HEK293 (cell line): ENCODE results near the gene OPCML.
A peak's percentile ranks its signal among the peaks of the same experiment; 100 is the strongest.

Source experiments
- GLI2 ChIP-seq: fragments of 450-650 bp; formaldehyde crosslinking; IDR thresholded peaks from 2 replicates; pipeline ENCODE4; 2017; ENCODE audit warnings: missing biosample characterization, missing genetic modification characterization, low read depth, borderline replicate concordance
- GLI4 ChIP-seq: fragments of 450-650 bp; formaldehyde crosslinking; IDR thresholded peaks from 2 replicates; pipeline ENCODE4 v1.5.1; 2016; ENCODE audit warnings: missing biosample characterization, missing genetic modification characterization
- HOXC10 ChIP-seq: sonication (generic); formaldehyde crosslinking; IDR thresholded peaks from 2 replicates; pipeline ENCODE4 v1.8.1; 2023; ENCODE audit warnings: mild to moderate bottlenecking, missing genetic modification reagents
- SETDB1 ChIP-seq: IDR thresholded peaks from one replicate; pipeline ENCODE4 v1.6.1; 2017; ENCODE audit warnings: mild to moderate bottlenecking, low read length, moderate library complexity, mixed read lengths; ENCODE audit not compliant: insufficient read length
- WT1 ChIP-seq: fragments of 450-650 bp; formaldehyde crosslinking; IDR thresholded peaks from 2 replicates; pipeline ENCODE4 v1.5.1; 2016; ENCODE audit warnings: missing biosample characterization, missing genetic modification characterization
- YY1 ChIP-seq: fragments of 450-650 bp; formaldehyde crosslinking; IDR thresholded peaks from 2 replicates; pipeline ENCODE4 v1.5.1; 2018; ENCODE audit warnings: missing biosample characterization, missing genetic modification characterization
- ZBTB1 ChIP-seq: fragments of 450-650 bp; formaldehyde crosslinking; IDR thresholded peaks from 2 replicates; pipeline ENCODE4 v1.5.1; 2016; ENCODE audit warnings: missing biosample characterization, missing genetic modification characterization
- ZNF146 ChIP-seq: fragments of 450-650 bp; formaldehyde crosslinking; IDR thresholded peaks from 2 replicates; pipeline ENCODE4 v1.5.1; 2016; ENCODE audit warnings: missing biosample characterization, missing genetic modification characterization
- ZNF157 ChIP-seq: fragments of 450-650 bp; formaldehyde crosslinking; IDR thresholded peaks from 2 replicates; pipeline ENCODE4 v1.5.1; 2016; ENCODE audit warnings: missing biosample characterization, missing genetic modification characterization
- ZNF16 ChIP-seq: fragments of 450-650 bp; formaldehyde crosslinking; IDR thresholded peaks from 2 replicates; pipeline ENCODE4 v1.5.1; 2016; ENCODE audit warnings: low read depth, missing biosample characterization, missing genetic modification characterization
- ZNF2 ChIP-seq: fragments of 450-650 bp; formaldehyde crosslinking; IDR thresholded peaks from 2 replicates; pipeline ENCODE4 v1.5.1; 2016; ENCODE audit warnings: missing biosample characterization, missing genetic modification characterization
- ZNF239 ChIP-seq: fragments of 450-650 bp; formaldehyde crosslinking; IDR thresholded peaks from 2 replicates; pipeline ENCODE4 v1.5.1; 2016; ENCODE audit warnings: missing biosample characterization, missing genetic modification characterization
- ZNF311 ChIP-seq: fragments of 450-650 bp; formaldehyde crosslinking; IDR thresholded peaks from 2 replicates; pipeline ENCODE4 v1.5.1; 2017; ENCODE audit warnings: missing biosample characterization, missing genetic modification characterization, borderline replicate concordance
- ZNF366 ChIP-seq: fragments of 450-650 bp; formaldehyde crosslinking; conservative IDR thresholded peaks from 2 replicates; pipeline ENCODE4 v1.5.1; 2016; ENCODE audit warnings: missing biosample characterization, missing genetic modification characterization
- ZNF654 ChIP-seq: fragments of 450-650 bp; formaldehyde crosslinking; IDR thresholded peaks from 2 replicates; pipeline ENCODE4 v1.5.1; 2016; ENCODE audit warnings: low read depth, missing biosample characterization, missing genetic modification characterization
- ZNF747 ChIP-seq: fragments of 450-650 bp; formaldehyde crosslinking; IDR thresholded peaks from 2 replicates; pipeline ENCODE4 v1.5.1; 2016; ENCODE audit warnings: missing biosample characterization, missing genetic modification characterization
- ZSCAN23 ChIP-seq: fragments of 450-650 bp; formaldehyde crosslinking; IDR thresholded peaks from 2 replicates; pipeline ENCODE4 v1.5.1; 2016; ENCODE audit warnings: missing biosample characterization, missing genetic modification characterization
- TF ChIP-seq, protein P1 (sequence below): fragments of 450-650 bp; formaldehyde crosslinking; IDR thresholded peaks from 2 replicates; pipeline ENCODE4 v1.5.1; 2016; ENCODE audit warnings: missing biosample characterization, missing genetic modification characterization
- TF ChIP-seq, protein P2 (sequence below): fragments of 450-650 bp; formaldehyde crosslinking; conservative IDR thresholded peaks from 2 replicates; pipeline ENCODE4 v1.5.1; 2016; ENCODE audit warnings: low read depth, missing biosample characterization, missing genetic modification characterization
- TF ChIP-seq, protein P3 (sequence below): fragments of 450-650 bp; formaldehyde crosslinking; IDR thresholded peaks from 2 replicates; pipeline ENCODE4 v1.5.1; 2017; ENCODE audit warnings: missing biosample characterization, missing genetic modification characterization
- TF ChIP-seq, protein P4 (sequence below): fragments of 450-650 bp; formaldehyde crosslinking; IDR thresholded peaks from 2 replicates; pipeline ENCODE4 v1.5.1; 2017; ENCODE audit warnings: missing biosample characterization, mild to moderate bottlenecking, missing genetic modification characterization, moderate library complexity
- TF ChIP-seq, protein P5 (sequence below): fragments of 450-650 bp; formaldehyde crosslinking; IDR thresholded peaks from 2 replicates; pipeline ENCODE4 v1.5.1; 2016; ENCODE audit warnings: missing biosample characterization, missing genetic modification characterization
- TF ChIP-seq, protein P6 (sequence below): fragments of 450-650 bp; formaldehyde crosslinking; IDR thresholded peaks from 2 replicates; pipeline ENCODE4 v1.5.1; 2016; ENCODE audit warnings: missing biosample characterization, missing genetic modification characterization
- TF ChIP-seq, protein P7 (sequence below): fragments of 450-650 bp; formaldehyde crosslinking; IDR thresholded peaks from 2 replicates; pipeline ENCODE4 v1.5.1; 2016; ENCODE audit warnings: missing biosample characterization, missing genetic modification characterization
- TF ChIP-seq, protein P8 (sequence below): fragments of 450-650 bp; formaldehyde crosslinking; optimal IDR thresholded peaks from 2 replicates; pipeline ENCODE3; 2016; ENCODE audit warnings: missing biosample characterization, mild to moderate bottlenecking, missing genetic modification characterization

OPCML gene

DNA sequence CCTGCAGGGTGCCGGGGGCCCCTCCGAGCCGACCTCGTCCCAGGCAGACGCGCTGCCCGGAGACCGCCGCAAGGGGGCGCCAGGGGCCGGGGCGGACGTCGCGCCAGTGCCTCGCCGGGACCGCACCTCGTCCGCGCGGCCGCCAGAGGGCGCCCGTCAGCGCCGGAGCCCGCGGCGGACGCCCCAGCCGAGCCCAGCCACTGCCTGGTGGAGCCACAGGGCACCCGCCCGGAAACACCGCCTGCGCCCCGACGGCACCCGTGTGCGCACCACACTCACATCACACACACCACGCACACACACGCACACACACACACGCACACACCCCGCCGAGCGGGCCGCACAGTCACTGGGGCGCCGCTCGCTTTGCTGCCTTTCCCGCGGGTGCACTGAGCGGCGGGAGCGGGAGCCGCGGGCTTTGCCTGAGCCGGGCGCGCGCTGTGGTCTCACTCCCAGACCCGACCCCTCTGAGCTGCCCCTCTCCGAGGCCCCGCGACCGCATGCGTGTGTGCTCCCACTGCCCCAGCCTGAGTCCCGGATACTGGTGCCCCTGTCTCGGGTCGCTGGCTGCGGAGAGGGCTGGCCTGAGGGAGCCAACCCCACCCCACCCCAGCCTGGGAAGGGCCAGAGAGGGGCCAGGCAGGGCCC, 449.3 kb downstream of the OPCML start (continued):
- TF ChIP-seq, protein P1, sequence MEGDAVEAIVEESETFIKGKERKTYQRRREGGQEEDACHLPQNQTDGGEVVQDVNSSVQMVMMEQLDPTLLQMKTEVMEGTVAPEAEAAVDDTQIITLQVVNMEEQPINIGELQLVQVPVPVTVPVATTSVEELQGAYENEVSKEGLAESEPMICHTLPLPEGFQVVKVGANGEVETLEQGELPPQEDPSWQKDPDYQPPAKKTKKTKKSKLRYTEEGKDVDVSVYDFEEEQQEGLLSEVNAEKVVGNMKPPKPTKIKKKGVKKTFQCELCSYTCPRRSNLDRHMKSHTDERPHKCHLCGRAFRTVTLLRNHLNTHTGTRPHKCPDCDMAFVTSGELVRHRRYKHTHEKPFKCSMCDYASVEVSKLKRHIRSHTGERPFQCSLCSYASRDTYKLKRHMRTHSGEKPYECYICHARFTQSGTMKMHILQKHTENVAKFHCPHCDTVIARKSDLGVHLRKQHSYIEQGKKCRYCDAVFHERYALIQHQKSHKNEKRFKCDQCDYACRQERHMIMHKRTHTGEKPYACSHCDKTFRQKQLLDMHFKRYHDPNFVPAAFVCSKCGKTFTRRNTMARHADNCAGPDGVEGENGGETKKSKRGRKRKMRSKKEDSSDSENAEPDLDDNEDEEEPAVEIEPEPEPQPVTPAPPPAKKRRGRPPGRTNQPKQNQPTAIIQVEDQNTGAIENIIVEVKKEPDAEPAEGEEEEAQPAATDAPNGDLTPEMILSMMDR (tag by site-specific recombination), result no peak
- TF ChIP-seq, protein P2, sequence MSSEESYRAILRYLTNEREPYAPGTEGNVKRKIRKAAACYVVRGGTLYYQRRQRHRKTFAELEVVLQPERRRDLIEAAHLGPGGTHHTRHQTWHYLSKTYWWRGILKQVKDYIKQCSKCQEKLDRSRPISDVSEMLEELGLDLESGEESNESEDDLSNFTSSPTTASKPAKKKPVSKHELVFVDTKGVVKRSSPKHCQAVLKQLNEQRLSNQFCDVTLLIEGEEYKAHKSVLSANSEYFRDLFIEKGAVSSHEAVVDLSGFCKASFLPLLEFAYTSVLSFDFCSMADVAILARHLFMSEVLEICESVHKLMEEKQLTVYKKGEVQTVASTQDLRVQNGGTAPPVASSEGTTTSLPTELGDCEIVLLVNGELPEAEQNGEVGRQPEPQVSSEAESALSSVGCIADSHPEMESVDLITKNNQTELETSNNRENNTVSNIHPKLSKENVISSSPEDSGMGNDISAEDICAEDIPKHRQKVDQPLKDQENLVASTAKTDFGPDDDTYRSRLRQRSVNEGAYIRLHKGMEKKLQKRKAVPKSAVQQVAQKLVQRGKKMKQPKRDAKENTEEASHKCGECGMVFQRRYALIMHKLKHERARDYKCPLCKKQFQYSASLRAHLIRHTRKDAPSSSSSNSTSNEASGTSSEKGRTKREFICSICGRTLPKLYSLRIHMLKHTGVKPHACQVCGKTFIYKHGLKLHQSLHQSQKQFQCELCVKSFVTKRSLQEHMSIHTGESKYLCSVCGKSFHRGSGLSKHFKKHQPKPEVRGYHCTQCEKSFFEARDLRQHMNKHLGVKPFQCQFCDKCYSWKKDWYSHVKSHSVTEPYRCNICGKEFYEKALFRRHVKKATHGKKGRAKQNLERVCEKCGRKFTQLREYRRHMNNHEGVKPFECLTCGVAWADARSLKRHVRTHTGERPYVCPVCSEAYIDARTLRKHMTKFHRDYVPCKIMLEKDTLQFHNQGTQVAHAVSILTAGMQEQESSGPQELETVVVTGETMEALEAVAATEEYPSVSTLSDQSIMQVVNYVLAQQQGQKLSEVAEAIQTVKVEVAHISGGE (tag by site-specific recombination), result no peak
- TF ChIP-seq GLI4 (tag by site-specific recombination), result no peak
- TF ChIP-seq ZNF16 (tag by site-specific recombination), result no peak
- TF ChIP-seq, protein P3, sequence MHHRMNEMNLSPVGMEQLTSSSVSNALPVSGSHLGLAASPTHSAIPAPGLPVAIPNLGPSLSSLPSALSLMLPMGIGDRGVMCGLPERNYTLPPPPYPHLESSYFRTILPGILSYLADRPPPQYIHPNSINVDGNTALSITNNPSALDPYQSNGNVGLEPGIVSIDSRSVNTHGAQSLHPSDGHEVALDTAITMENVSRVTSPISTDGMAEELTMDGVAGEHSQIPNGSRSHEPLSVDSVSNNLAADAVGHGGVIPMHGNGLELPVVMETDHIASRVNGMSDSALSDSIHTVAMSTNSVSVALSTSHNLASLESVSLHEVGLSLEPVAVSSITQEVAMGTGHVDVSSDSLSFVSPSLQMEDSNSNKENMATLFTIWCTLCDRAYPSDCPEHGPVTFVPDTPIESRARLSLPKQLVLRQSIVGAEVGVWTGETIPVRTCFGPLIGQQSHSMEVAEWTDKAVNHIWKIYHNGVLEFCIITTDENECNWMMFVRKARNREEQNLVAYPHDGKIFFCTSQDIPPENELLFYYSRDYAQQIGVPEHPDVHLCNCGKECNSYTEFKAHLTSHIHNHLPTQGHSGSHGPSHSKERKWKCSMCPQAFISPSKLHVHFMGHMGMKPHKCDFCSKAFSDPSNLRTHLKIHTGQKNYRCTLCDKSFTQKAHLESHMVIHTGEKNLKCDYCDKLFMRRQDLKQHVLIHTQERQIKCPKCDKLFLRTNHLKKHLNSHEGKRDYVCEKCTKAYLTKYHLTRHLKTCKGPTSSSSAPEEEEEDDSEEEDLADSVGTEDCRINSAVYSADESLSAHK (tag by site-specific recombination), result no peak
- TF ChIP-seq, protein P4, sequence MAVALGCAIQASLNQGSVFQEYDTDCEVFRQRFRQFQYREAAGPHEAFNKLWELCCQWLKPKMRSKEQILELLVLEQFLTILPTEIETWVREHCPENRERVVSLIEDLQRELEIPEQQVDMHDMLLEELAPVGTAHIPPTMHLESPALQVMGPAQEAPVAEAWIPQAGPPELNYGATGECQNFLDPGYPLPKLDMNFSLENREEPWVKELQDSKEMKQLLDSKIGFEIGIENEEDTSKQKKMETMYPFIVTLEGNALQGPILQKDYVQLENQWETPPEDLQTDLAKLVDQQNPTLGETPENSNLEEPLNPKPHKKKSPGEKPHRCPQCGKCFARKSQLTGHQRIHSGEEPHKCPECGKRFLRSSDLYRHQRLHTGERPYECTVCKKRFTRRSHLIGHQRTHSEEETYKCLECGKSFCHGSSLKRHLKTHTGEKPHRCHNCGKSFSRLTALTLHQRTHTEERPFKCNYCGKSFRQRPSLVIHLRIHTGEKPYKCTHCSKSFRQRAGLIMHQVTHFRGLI (tag by site-specific recombination), result peak; percentile 77; the same call in 1 of the 2 replicates
- TF ChIP-seq, protein P5, sequence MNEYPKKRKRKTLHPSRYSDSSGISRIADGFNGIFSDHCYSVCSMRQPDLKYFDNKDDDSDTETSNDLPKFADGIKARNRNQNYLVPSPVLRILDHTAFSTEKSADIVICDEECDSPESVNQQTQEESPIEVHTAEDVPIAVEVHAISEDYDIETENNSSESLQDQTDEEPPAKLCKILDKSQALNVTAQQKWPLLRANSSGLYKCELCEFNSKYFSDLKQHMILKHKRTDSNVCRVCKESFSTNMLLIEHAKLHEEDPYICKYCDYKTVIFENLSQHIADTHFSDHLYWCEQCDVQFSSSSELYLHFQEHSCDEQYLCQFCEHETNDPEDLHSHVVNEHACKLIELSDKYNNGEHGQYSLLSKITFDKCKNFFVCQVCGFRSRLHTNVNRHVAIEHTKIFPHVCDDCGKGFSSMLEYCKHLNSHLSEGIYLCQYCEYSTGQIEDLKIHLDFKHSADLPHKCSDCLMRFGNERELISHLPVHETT (tag by site-specific recombination), result no peak
- no peak for TF ChIP-seq ZSCAN23
- no peak for TF ChIP-seq ZNF366
- no peak for TF ChIP-seq ZNF239
- TF ChIP-seq ZNF747, result no peak
- TF ChIP-seq YY1, result no peak
- TF ChIP-seq, protein P6, sequence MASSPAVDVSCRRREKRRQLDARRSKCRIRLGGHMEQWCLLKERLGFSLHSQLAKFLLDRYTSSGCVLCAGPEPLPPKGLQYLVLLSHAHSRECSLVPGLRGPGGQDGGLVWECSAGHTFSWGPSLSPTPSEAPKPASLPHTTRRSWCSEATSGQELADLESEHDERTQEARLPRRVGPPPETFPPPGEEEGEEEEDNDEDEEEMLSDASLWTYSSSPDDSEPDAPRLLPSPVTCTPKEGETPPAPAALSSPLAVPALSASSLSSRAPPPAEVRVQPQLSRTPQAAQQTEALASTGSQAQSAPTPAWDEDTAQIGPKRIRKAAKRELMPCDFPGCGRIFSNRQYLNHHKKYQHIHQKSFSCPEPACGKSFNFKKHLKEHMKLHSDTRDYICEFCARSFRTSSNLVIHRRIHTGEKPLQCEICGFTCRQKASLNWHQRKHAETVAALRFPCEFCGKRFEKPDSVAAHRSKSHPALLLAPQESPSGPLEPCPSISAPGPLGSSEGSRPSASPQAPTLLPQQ (tag by site-specific recombination), result no peak
- no peak for TF ChIP-seq SETDB1
- TF ChIP-seq ZNF157 (tag by site-specific recombination), result no peak
- TF ChIP-seq ZNF654 (tag by site-specific recombination), result no peak
- TF ChIP-seq, protein P7, sequence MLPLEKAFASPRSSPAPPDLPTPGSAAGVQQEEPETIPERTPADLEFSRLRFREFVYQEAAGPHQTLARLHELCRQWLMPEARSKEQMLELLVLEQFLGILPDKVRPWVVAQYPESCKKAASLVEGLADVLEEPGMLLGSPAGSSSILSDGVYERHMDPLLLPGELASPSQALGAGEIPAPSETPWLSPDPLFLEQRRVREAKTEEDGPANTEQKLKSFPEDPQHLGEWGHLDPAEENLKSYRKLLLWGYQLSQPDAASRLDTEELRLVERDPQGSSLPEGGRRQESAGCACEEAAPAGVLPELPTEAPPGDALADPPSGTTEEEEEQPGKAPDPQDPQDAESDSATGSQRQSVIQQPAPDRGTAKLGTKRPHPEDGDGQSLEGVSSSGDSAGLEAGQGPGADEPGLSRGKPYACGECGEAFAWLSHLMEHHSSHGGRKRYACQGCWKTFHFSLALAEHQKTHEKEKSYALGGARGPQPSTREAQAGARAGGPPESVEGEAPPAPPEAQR, result no peak
- no peak for TF ChIP-seq ZNF311 (tag by site-specific recombination)
- TF ChIP-seq WT1 (tag by site-specific recombination), result no peak
- TF ChIP-seq GLI2 (tag by site-specific recombination), result no peak
- TF ChIP-seq, protein P8, sequence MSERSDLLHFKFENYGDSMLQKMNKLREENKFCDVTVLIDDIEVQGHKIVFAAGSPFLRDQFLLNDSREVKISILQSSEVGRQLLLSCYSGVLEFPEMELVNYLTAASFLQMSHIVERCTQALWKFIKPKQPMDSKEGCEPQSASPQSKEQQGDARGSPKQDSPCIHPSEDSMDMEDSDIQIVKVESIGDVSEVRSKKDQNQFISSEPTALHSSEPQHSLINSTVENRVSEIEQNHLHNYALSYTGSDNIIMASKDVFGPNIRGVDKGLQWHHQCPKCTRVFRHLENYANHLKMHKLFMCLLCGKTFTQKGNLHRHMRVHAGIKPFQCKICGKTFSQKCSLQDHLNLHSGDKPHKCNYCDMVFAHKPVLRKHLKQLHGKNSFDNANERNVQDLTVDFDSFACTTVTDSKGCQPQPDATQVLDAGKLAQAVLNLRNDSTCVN (tag by site-specific recombination), result peak; percentile 71
- no peak for TF ChIP-seq ZNF2 (tag by site-specific recombination)
- no peak for TF ChIP-seq ZNF146 (tag by site-specific recombination)
- no peak for TF ChIP-seq HOXC10
- TF ChIP-seq ZBTB1 (tag by site-specific recombination), result no peak
